ENCODE data around the gene TMEM9. TPM values are rescaled to one million over a fixed set of nuclear protein-coding genes. Genes with fewer than 3 reads are reported as not detected.

The TMEM9 gene
- total and polyA plus RNA-seq, 2 of the 8 experiments (the other 6 are each of a cell fraction or from before 2014, with no cell fraction given), result 79.9 to 181 TPM

DNA sequence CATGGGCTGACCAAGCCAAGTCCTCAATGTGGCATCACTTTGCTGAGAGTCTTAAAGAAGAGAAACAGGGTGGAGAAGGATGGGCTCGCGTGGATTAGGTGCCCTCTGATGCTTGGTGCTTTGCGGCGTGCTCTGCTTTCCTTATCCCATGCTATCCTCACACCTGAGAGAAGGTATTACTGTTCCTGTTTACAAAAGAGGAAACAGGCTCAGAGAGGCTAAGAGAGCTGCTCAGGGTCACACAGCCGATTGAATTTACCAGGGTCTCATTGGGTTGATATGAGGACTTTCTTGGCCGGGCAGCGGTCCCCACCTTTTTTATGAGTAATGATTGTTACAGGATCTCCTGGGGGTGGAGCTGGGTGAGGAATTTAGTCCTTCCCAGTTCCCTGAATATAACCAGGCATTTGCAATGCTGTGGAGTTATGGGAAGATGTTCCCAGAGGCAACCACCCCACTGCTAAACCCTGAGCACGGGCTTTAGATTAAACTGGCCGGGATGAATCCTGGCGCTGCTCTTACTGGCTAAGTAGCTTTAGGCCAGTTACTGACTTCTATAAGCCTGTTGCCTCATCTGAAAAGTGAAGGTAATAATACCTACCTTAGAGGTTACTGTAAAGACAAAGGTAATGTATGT lies 31.8 kb downstream of the TMEM9 start:
- H3K4ac ChIP-seq (replicated peaks; ENCODE audit: insufficient read length, low read depth, low read length), result no peak overlapping the region
- ChIA-PET POLR2A (ENCODE audit: partially characterized antibody) (interaction anchor here (1.3 kb wide), 1 partner anchor 20 kb away, joined by 4 read pairs; no protein-coding TSS in a partner anchor), CTCF (ENCODE audit: partially characterized antibody) (interaction anchor here (0.9 to 16.3 kb wide), 9 partner anchors 8 to 143 kb away, joined by 3 to 343 read pairs (median 5); no protein-coding TSS in a partner anchor)
- TF ChIP-seq KDM1A (IDR thresholded peaks at IDR 0.05; ENCODE audit: borderline replicate concordance, low read length), result peak; percentile 31; the same call in 1 of the 2 replicates

More for the DNA sequence above, 31.8 kb downstream of the TMEM9 start:
- Histone ChIP-seq H3K27ac (ENCODE audit: low read depth, low read length) (no peak overlapping the region), H2BK20ac (ENCODE audit: low read length) (no peak overlapping the region), H3K23me2 (ENCODE audit: low read depth, low read length) (no peaks in the 10 kb centered on the region), H3K4me3 (ENCODE audit: extremely low read depth in 1 of 4, insufficient read depth in 2 of 4, low read depth in 3 of 4, low read length in 4 of 4) (no peak overlapping the region), H3K18ac (ENCODE audit: extremely low read depth, low read length) (no peak overlapping the region), H3K36me3 (ENCODE audit: control insufficient read depth in 2 of 4, insufficient read depth in 4 of 4, low read length in 3 of 4) (no peaks in the 10 kb centered on the region), H4K91ac (replicated peaks; ENCODE audit: insufficient read length, low read length) (no peak overlapping the region), H4K8ac (ENCODE audit: extremely low read depth, insufficient read depth, low read length) (no peak overlapping the region), H3K23ac (ENCODE audit: insufficient read length) (no peak overlapping the region), H2BK15ac (ENCODE audit: low read length) (no peak overlapping the region), H3K79me1 (ENCODE audit: low read depth, low read length) (no peaks in the 10 kb centered on the region), H3K9me3 (ENCODE audit: insufficient read depth in 2 of 2, low read depth in 1 of 2, low read length in 1 of 2) (no peaks in the 10 kb centered on the region), H2BK5ac (ENCODE audit: low read depth, low read length) (no peak overlapping the region), H3K56ac (replicated peaks; ENCODE audit: insufficient read length, low read depth, low read length) (no peak overlapping the region), H3K4me1 (replicated peaks in 1 of 4; ENCODE audit: control insufficient read depth in 3 of 4, insufficient read depth in 4 of 4, low read length in 3 of 4) (peaks cover 5 to 8% (median 7%) of the 10 kb centered on the region in 4 experiments), H3K4me2 (ENCODE audit: insufficient read depth in 1 of 2, low read depth in 2 of 2, low read length in 2 of 2) (no peak overlapping the region), H3K14ac (ENCODE audit: insufficient read length) (no peak overlapping the region), H2BK120ac (replicated peaks; ENCODE audit: low read depth, low read length) (no peak overlapping the region), H2AK5ac (ENCODE audit: low read depth, low read length) (no peak overlapping the region), H3K27me3 (replicated peaks in 1 of 4; ENCODE audit: control insufficient read depth in 3 of 4, extremely low read depth in 1 of 4, insufficient read depth in 3 of 4, low read length in 3 of 4) (no peaks in the 10 kb centered on the region; a peak in 1 of 7 replicates), H3K79me2 (ENCODE audit: control insufficient read depth in 1 of 2, insufficient read depth in 2 of 2, low read length in 2 of 2) (no peaks in the 10 kb centered on the region), H3K9ac (replicated peaks in 1 of 4; ENCODE audit: extremely low read depth in 1 of 4, low read depth in 3 of 4, low read length in 3 of 4) (no peak overlapping the region), H2BK12ac (ENCODE audit: low read depth, low read length) (no peak overlapping the region), H4K20me1 (replicated peaks in 1 of 2; ENCODE audit: control insufficient read depth in 1 of 2, insufficient read depth in 2 of 2, low read length in 2 of 2) (no peaks in the 10 kb centered on the region), H4K5ac (ENCODE audit: insufficient read length, low read depth, low read length) (no peak overlapping the region), H2AFZ (ENCODE audit: low read length) (no peak overlapping the region)
- no peak for DNase-seq (ENCODE audit: low read depth in 1 of 2, low spot score in 2 of 2)
- 88% methylated on average over 10 of the region's 10 CpGs; no CpG with 5 or more reads in 1 of the 2 experiments for WGBS, 2 experiments (ENCODE audit: extremely low coverage in 1 of 2, insufficient coverage in 1 of 2, insufficient read length in 1 of 2, insufficient replicate concordance in 2 of 2, low coverage in 1 of 2, low lambda C conversion rate in 2 of 2, missing lambda C conversion rate in 1 of 2)
- no peak for FAIRE-seq
